Lower leg skin (tissue), 4 donors: Measurements from ENCODE around the gene SAMD4B. TPM values are rescaled to one million over a fixed set of nuclear protein-coding genes. Genes with fewer than 3 reads are reported as not detected.
A peak's percentile ranks its signal among the peaks of the same experiment; 100 is the strongest.

Experiments used
- DNase-seq, 2 donors: peaks; one replicate each; pipeline ENCODE4 v3.0.0-alpha.2; 2019; ENCODE audit warnings: low spot score in 2 of 2
- H3K4me3 ChIP-seq: fragments of 200-600 bp; sonication (generic); 2 replicates; pipeline ENCODE4 v1.5.1; 2017; ENCODE audit warnings: mild to moderate bottlenecking, low read depth; ENCODE audit not compliant: poor library complexity, severe bottlenecking
- CTCF ChIP-seq, 3 donors: fragments of 450-650 bp; IDR thresholded peaks; one replicate each; pipeline ENCODE4 v1.5.1; 2016; ENCODE audit warnings: antibody characterized with exemption in 3 of 3, mild to moderate bottlenecking in 3 of 3, moderate library complexity in 2 of 3
- POLR2A ChIP-seq, 2 donors: fragments of 450-650 bp; IDR thresholded peaks; one replicate each; pipeline ENCODE4 v1.6.1; 2016 to 2017; ENCODE audit warnings: antibody characterized with exemption in 2 of 2, mild to moderate bottlenecking in 1 of 2, moderate library complexity in 1 of 2
- WGBS, 2 donors: methylation state at CpG; one replicate each; pipeline ENCODE4 v1.1.5; 2018; 5-methylcytosine and 5-hydroxymethylcytosine counted together
- intact Hi-C: fragments of 100-400 bp; cut with DNase I; formaldehyde crosslinking; loops from one replicate; pipeline ENCODE4 v1.15.0; 2023; ENCODE audit warnings: low total_unique reads
- total RNA-seq, 4 donors: library from RNA; depleted of rRNA; stranded (reverse); fragments of >200 nt; gene quantifications; one replicate each; pipeline ENCODE4 v1.1.0, GENCODE V29; 2016

SAMD4B gene
- total RNA-seq, 4 donors from 2014 or later = 102 to 132 (median 118) TPM

- 96 to 97% methylated on average over 3 of the region's 3 CpGs for WGBS, 2 donors
- intact Hi-C loops = no loop called here
- TF ChIP-seq POLR2A (IDR thresholded peaks at IDR 0.05) (no peak), CTCF (IDR thresholded peaks at IDR 0.05) (no peak)
- DNase-seq = no peak
- no peak overlapping the region for H3K4me3 ChIP-seq
These were observed 16.8 kb downstream of the SAMD4B start for GRCh38 chr19:39359026-39359425.

GRCh38 chr19:39360599-39360998 lies 18.4 kb downstream of the SAMD4B start:
- DNase-seq = no peak
- WGBS, 2 donors = 93 to 100% methylated on average over 1 of the region's 1 CpG
- intact Hi-C loops = no loop called here
- TF ChIP-seq POLR2A (IDR thresholded peaks at IDR 0.05) = no peak
- no peak for TF ChIP-seq CTCF (IDR thresholded peaks at IDR 0.05)
- H3K4me3 ChIP-seq = no peak overlapping the region

GRCh38 chr19:39362682-39363657 lies 20.7 kb downstream of the SAMD4B start:
- DNase-seq = peak in 1 of 2 donors; percentile 62
- no peak overlapping the region for H3K4me3 ChIP-seq
- WGBS, 2 donors = 27 to 28% methylated on average over 6 of the region's 6 CpGs

GRCh38 chr19:39363901-39364457 lies 21.8 kb downstream of the SAMD4B start:
- TF ChIP-seq POLR2A (IDR thresholded peaks at IDR 0.05) (no peak), CTCF (IDR thresholded peaks at IDR 0.05) (no peak)
- peak in 1 of 2 donors; percentile 71 for DNase-seq
- WGBS, 2 donors = 26% methylated on average over 5 of the region's 5 CpGs
- no peak overlapping the region for H3K4me3 ChIP-seq
- intact Hi-C loops = no loop called here

More at GRCh38 chr19:39362682-39363657, 20.7 kb downstream of the SAMD4B start:
- intact Hi-C loops = no loop called here
- TF ChIP-seq POLR2A (IDR thresholded peaks at IDR 0.05) (no peak), CTCF (IDR thresholded peaks at IDR 0.05) (no peak)

- DNase-seq = no peak
- intact Hi-C loops = no loop called here
- H3K4me3 ChIP-seq = no peak overlapping the region
- TF ChIP-seq POLR2A (IDR thresholded peaks at IDR 0.05) = no peak
- no peak for TF ChIP-seq CTCF (IDR thresholded peaks at IDR 0.05)
- WGBS, 2 donors = 93 to 97% methylated on average over 1 of the region's 1 CpG
These were observed 23.3 kb downstream of the SAMD4B start for GRCh38 chr19:39365531-39365930.
